WTC11 (cell line): ENCODE data around the gene ALCAM. TPM values are rescaled to one million over a fixed set of nuclear protein-coding genes. Genes with fewer than 3 reads are reported as not detected.

Source experiments
- ATAC-seq: fragments of 200-7000 bp; cut with Tn5 transposase; 2 replicates; pipeline ENCODE4 v1.10.0; 2021; ENCODE audit warnings: mild to moderate bottlenecking, moderate library complexity
- CTCF ChIA-PET: fragments of 300-600 bp; sonication (Branson Sonifier 250); formaldehyde crosslinking; loops from one replicate; lab custom pipeline; 2021; ENCODE audit warnings: antibody characterized with exemption; lab: Charles Lee
- POLR2A ChIA-PET: fragments of 350-600 bp; sonication (Branson Sonifier 250); formaldehyde crosslinking; loops from one replicate; lab custom pipeline; 2021; ENCODE audit warnings: antibody characterized with exemption; lab: Charles Lee
- DNase-seq: peaks from one replicate; pipeline ENCODE4 v3.0.0; 2021; ENCODE audit warnings: low spot score
- H3K27ac Mint-ChIP-seq: 2 replicates; pipeline ENCODE4 v1.8.0; 2021; ENCODE audit warnings: mixed read lengths
- H3K27me3 Mint-ChIP-seq: 2 replicates; pipeline ENCODE4 v1.8.0; 2021; ENCODE audit warnings: low read depth, mild to moderate bottlenecking, moderate library complexity, mixed read lengths
- H3K36me3 Mint-ChIP-seq: 2 replicates; pipeline ENCODE4 v1.8.0; 2021; ENCODE audit warnings: mixed read lengths
- H3K4me1 Mint-ChIP-seq: 2 replicates; pipeline ENCODE4 v1.8.0; 2022; ENCODE audit warnings: mixed read lengths
- H3K4me3 Mint-ChIP-seq: 2 replicates; pipeline ENCODE4 v1.8.0; 2021; ENCODE audit warnings: mild to moderate bottlenecking, moderate library complexity, mixed read lengths
- H3K9me3 Mint-ChIP-seq: 2 replicates; pipeline ENCODE4 v1.8.0; 2021; ENCODE audit warnings: mixed read lengths
- ATF3 ChIP-seq: sonication (generic); formaldehyde crosslinking; conservative IDR thresholded peaks from 2 replicates; pipeline ENCODE4 v1.8.1; 2022; ENCODE audit warnings: mild to moderate bottlenecking, missing genetic modification reagents
- E2F1 ChIP-seq: sonication (generic); formaldehyde crosslinking; IDR thresholded peaks from 2 replicates; pipeline ENCODE4 v1.8.0; 2022; ENCODE audit warnings: mild to moderate bottlenecking, missing genetic modification reagents
- E2F4 ChIP-seq: sonication (generic); formaldehyde crosslinking; IDR thresholded peaks from 2 replicates; pipeline ENCODE4 v1.8.1; 2022; ENCODE audit warnings: low read depth, mild to moderate bottlenecking, moderate library complexity, missing genetic modification reagents, borderline replicate concordance
- FOXK1 ChIP-seq: sonication (generic); formaldehyde crosslinking; IDR thresholded peaks from 2 replicates; pipeline ENCODE4 v1.8.0; 2022; ENCODE audit warnings: mild to moderate bottlenecking, moderate library complexity, missing genetic modification reagents
- GABPB1 ChIP-seq: sonication (generic); formaldehyde crosslinking; IDR thresholded peaks from 2 replicates; pipeline ENCODE4 v1.8.1; 2023; ENCODE audit warnings: mild to moderate bottlenecking, missing genetic modification reagents
- HMGA2 ChIP-seq: fragments of 250-450 bp; sonication (Bioruptor Pico); IDR thresholded peaks from 2 replicates; pipeline ENCODE4 v1.4.0; 2021; ENCODE audit warnings: mild to moderate bottlenecking, moderate library complexity
- IRF1 ChIP-seq: sonication (generic); formaldehyde crosslinking; IDR thresholded peaks from 2 replicates; pipeline ENCODE4 v1.8.0; 2023; ENCODE audit warnings: missing genetic modification reagents
- NFATC4 ChIP-seq: fragments of 250-450 bp; sonication (Bioruptor Pico); IDR thresholded peaks from 2 replicates; pipeline ENCODE4 v1.9.0; 2021; ENCODE audit warnings: mild to moderate bottlenecking
- OVOL2 ChIP-seq: fragments of 250-450 bp; sonication (Bioruptor Pico); IDR thresholded peaks from 2 replicates; pipeline ENCODE4 v1.9.0; 2021; ENCODE audit warnings: mild to moderate bottlenecking, borderline replicate concordance
- RORB ChIP-seq: fragments of 250-450 bp; sonication (Bioruptor Pico); IDR thresholded peaks from 2 replicates; pipeline ENCODE4 v1.9.0; 2021; ENCODE audit warnings: mild to moderate bottlenecking
- TEAD1 ChIP-seq: sonication (generic); formaldehyde crosslinking; IDR thresholded peaks from 2 replicates; pipeline ENCODE4 v1.8.0; 2022; ENCODE audit warnings: mild to moderate bottlenecking, missing genetic modification reagents
- TP53 ChIP-seq: sonication (generic); formaldehyde crosslinking; IDR thresholded peaks from 2 replicates; pipeline ENCODE4 v1.8.1; 2023; ENCODE audit warnings: mild to moderate bottlenecking, missing genetic modification reagents
- ZBTB21 ChIP-seq: sonication (generic); formaldehyde crosslinking; IDR thresholded peaks from 2 replicates; pipeline ENCODE4 v1.8.1; 2023; ENCODE audit warnings: mild to moderate bottlenecking, missing genetic modification reagents, borderline replicate concordance
- ZNF219 ChIP-seq: sonication (generic); formaldehyde crosslinking; IDR thresholded peaks from 2 replicates; pipeline ENCODE4 v1.8.0; 2023; ENCODE audit warnings: missing genetic modification reagents, mild to moderate bottlenecking, borderline replicate concordance
- ZNF232 ChIP-seq: sonication (generic); formaldehyde crosslinking; IDR thresholded peaks from 2 replicates; pipeline ENCODE4 v1.8.0; 2022; ENCODE audit warnings: mild to moderate bottlenecking, missing genetic modification reagents
- ZNF263 ChIP-seq: sonication (generic); formaldehyde crosslinking; IDR thresholded peaks from 2 replicates; pipeline ENCODE4 v1.8.1; 2022; ENCODE audit warnings: low read depth, mild to moderate bottlenecking, moderate library complexity, missing genetic modification reagents
- ZNF281 ChIP-seq: sonication (generic); formaldehyde crosslinking; IDR thresholded peaks from 2 replicates; pipeline ENCODE4 v1.8.0; 2023; ENCODE audit warnings: mild to moderate bottlenecking, missing genetic modification reagents
- ZNF416 ChIP-seq: fragments of 250-450 bp; sonication (Bioruptor Pico); IDR thresholded peaks from 2 replicates; pipeline ENCODE4 v1.9.0; 2021; ENCODE audit warnings: mild to moderate bottlenecking, inconsistent platforms
- ZNF671 ChIP-seq: fragments of 250-450 bp; sonication (Bioruptor Pico); IDR thresholded peaks from 2 replicates; pipeline ENCODE4 v1.8.0; 2021; ENCODE audit warnings: mild to moderate bottlenecking
- ZSCAN18 ChIP-seq: fragments of 250-450 bp; sonication (Bioruptor Pico); IDR thresholded peaks from 2 replicates; pipeline ENCODE4 v2.1.2; 2022; ENCODE audit warnings: mild to moderate bottlenecking, moderate library complexity
- total RNA-seq: library from RNA; stranded (reverse); gene quantifications from 3 replicates; pipeline ENCODE4 v1.2.3, GENCODE V29; 2021
- TF ChIP-seq, protein P1 (sequence below): sonication (generic); formaldehyde crosslinking; conservative IDR thresholded peaks from 2 replicates; pipeline ENCODE4 v1.8.1; 2023; ENCODE audit warnings: mild to moderate bottlenecking, low read depth, missing genetic modification reagents, moderate library complexity
- TF ChIP-seq, protein P2 (sequence below): fragments of 250-450 bp; sonication (Bioruptor Pico); IDR thresholded peaks from 2 replicates; pipeline ENCODE4 v1.9.0; 2021; ENCODE audit warnings: mild to moderate bottlenecking

ALCAM gene
- total RNA-seq, 1 experiment from 2014 or later: 30.7 TPM

DNA sequence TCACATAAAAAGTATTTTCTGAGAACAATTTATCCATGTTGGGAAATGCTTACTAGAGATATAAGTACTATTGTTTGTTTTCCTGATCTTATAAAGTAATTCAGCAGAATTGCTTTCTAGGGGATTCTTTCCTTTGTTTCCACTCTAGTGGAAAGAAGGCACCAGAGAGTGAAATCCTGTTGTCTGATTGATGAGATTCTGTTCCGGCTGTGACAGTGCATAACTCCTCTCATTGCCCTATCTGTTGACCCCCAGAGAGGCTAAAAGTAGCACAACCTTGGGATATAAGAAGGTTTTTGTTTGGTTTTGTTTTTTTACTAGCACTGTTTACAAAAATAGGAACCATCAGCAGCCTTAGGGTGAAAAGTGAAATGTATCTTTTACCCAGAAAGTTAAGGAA is 114.1 kb downstream of the ALCAM start (continued):
- TF ChIP-seq, protein P1, sequence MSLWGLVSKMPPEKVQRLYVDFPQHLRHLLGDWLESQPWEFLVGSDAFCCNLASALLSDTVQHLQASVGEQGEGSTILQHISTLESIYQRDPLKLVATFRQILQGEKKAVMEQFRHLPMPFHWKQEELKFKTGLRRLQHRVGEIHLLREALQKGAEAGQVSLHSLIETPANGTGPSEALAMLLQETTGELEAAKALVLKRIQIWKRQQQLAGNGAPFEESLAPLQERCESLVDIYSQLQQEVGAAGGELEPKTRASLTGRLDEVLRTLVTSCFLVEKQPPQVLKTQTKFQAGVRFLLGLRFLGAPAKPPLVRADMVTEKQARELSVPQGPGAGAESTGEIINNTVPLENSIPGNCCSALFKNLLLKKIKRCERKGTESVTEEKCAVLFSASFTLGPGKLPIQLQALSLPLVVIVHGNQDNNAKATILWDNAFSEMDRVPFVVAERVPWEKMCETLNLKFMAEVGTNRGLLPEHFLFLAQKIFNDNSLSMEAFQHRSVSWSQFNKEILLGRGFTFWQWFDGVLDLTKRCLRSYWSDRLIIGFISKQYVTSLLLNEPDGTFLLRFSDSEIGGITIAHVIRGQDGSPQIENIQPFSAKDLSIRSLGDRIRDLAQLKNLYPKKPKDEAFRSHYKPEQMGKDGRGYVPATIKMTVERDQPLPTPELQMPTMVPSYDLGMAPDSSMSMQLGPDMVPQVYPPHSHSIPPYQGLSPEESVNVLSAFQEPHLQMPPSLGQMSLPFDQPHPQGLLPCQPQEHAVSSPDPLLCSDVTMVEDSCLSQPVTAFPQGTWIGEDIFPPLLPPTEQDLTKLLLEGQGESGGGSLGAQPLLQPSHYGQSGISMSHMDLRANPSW (CRISPR knock-in tag): no peak
- no peak for TF ChIP-seq E2F1 (CRISPR knock-in tag)
- no peak for TF ChIP-seq OVOL2 (CRISPR knock-in tag)
- TF ChIP-seq ZSCAN18 (CRISPR knock-in tag): no peak
- TF ChIP-seq ZBTB21: no peak

- ATAC-seq (no peak), DNase-seq (no peak)
- Mint-ChIP-seq H3K9me3 (peaks cover 13% of the 10 kb centered on the region), H3K4me1 (no peaks in the 10 kb centered on the region), H3K27ac (no peak overlapping the region), H3K36me3 (peaks cover 7% of the 10 kb centered on the region), H3K27me3 (no peaks in the 10 kb centered on the region), H3K4me3 (no peak overlapping the region)
- TF ChIP-seq FOXK1 (CRISPR knock-in tag) (no peak), NFATC4 (no peak), ZNF232 (no peak), ZNF219 (no peak), IRF1 (CRISPR knock-in tag) (no peak), ZNF671 (CRISPR knock-in tag) (no peak), ZNF416 (no peak)
- CTCF ChIA-PET: no interaction called here
- POLR2A ChIA-PET: no interaction called here
These were observed 116.8 kb downstream of the ALCAM start for GRCh38 chr3:105483476-105483875.

GRCh38 chr3:105490045-105490444 is 123.3 kb downstream of the ALCAM start:
- CTCF ChIA-PET: no interaction called here
- DNase-seq: no peak
- no peaks in the 10 kb centered on the region for H3K27me3 Mint-ChIP-seq
- peaks cover 46% of the 10 kb centered on the region for H3K9me3 Mint-ChIP-seq
- H3K4me3 Mint-ChIP-seq: no peak overlapping the region
- peaks cover 8% of the 10 kb centered on the region for H3K4me1 Mint-ChIP-seq
- no peak for ATAC-seq
- POLR2A ChIA-PET: no interaction called here
- H3K27ac Mint-ChIP-seq: no peak overlapping the region
- peaks cover 40% of the 10 kb centered on the region for H3K36me3 Mint-ChIP-seq
- TF ChIP-seq ZNF263 (CRISPR knock-in tag) (no peak), TEAD1 (CRISPR knock-in tag) (no peak), TP53 (no peak), ZNF281 (CRISPR knock-in tag) (no peak), GABPB1 (CRISPR knock-in tag) (no peak), E2F4 (CRISPR knock-in tag) (no peak), ATF3 (CRISPR knock-in tag) (no peak), RORB (CRISPR knock-in tag) (no peak), HMGA2 (CRISPR knock-in tag) (no peak)
- TF ChIP-seq, protein P1 (CRISPR knock-in tag): no peak
- TF ChIP-seq, protein P2, sequence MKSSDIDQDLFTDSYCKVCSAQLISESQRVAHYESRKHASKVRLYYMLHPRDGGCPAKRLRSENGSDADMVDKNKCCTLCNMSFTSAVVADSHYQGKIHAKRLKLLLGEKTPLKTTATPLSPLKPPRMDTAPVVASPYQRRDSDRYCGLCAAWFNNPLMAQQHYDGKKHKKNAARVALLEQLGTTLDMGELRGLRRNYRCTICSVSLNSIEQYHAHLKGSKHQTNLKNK (CRISPR knock-in tag): no peak
